GM12891 (cell line): ENCODE data around the gene CIPC.

ENCODE experiments used
- POLR2A ChIP-seq: IDR thresholded peaks from 2 replicates; pipeline ENCODE4 v1.6.1; 2011; ENCODE audit warnings: low read depth, low read length, control low read depth
- POLR2AphosphoS5 ChIP-seq: IDR thresholded peaks from 2 replicates; pipeline ENCODE4 v1.6.1; 2011; ENCODE audit warnings: low read depth, low read length, control low read depth
- POU2F2 ChIP-seq: IDR thresholded peaks from 2 replicates; pipeline ENCODE4 v1.6.1; 2011; ENCODE audit warnings: low read depth, mild to moderate bottlenecking, control low read depth, low read length, moderate library complexity
- SPI1 ChIP-seq: IDR thresholded peaks from 2 replicates; pipeline ENCODE4 v1.6.1; 2011; ENCODE audit warnings: low read depth, low read length, control low read depth
- TAF1 ChIP-seq: IDR thresholded peaks from 2 replicates; pipeline ENCODE4 v1.6.1; 2011; ENCODE audit warnings: low read depth, low read length, control low read depth

DNA sequence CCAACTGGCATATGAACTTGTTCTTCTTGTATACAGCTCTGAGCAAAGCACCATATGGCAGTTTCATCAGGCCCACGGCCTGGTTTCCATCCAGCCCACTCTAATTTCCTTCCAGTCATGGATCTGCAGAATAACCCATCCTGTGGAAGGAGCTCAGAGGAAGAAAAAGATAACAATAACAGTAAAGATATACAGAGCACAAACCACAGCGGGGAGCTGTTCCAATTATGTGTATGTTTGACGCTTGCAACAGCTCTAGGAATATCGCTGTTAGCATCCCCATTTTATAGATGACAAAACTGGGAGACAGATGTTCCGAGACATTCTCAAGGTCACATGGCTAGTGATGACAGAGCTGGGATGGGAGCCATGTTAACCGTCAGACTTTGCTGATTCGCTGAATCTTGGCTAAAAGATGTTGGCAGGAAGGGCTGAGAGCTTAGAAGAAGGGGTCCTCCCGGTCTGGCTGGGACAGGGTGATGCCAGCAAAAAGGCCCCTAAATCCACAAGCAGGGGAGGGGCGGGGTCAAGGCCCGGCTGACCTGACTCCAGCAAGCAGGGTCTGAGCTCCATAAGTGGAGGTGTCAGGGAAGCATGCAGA, 34.4 kb upstream of the CIPC start:
- TF ChIP-seq POLR2A: no peak
- TF ChIP-seq TAF1: no peak
- TF ChIP-seq POLR2AphosphoS5: no peak
- no peak for TF ChIP-seq POU2F2
- TF ChIP-seq SPI1: no peak
